ENCODE data around the gene OTX1. TPM values are rescaled to one million over a fixed set of nuclear protein-coding genes. Genes with fewer than 3 reads are reported as not detected.
A peak's percentile ranks its signal among the peaks of the same experiment; 100 is the strongest.
"Not testable (repeated sequence)": the region's sequence is repeated elsewhere in the genome, so short reads cannot be mapped to it uniquely, and the experiment has no call there.

OTX1 gene
- polyA plus RNA-seq, 3 donors from 2014 or later: not detected

GRCh38 chr2:63058144-63058920 lies 7.7 kb downstream of the OTX1 start:
- Mint-ChIP-seq H3K36me3 (peaks cover 0 to 4% (median 0%) of the 10 kb centered on the region in 3 donors), H3K27me3 (ENCODE audit: low read depth in 3 of 3) (peaks cover 21 to 46% (median 39%) of the 10 kb centered on the region in 3 donors), H3K4me3 (peak overlapping the region; percentile 41 to 76 (median 49)), H3K27ac (no peak overlapping the region), H3K4me1 (peaks cover 44 to 61% of the 10 kb centered on the region in 2 donors), H3K9me3 (peaks cover 0 to 14% (median 3%) of the 10 kb centered on the region in 6 donors)
- DNase-seq: no peak

DNA sequence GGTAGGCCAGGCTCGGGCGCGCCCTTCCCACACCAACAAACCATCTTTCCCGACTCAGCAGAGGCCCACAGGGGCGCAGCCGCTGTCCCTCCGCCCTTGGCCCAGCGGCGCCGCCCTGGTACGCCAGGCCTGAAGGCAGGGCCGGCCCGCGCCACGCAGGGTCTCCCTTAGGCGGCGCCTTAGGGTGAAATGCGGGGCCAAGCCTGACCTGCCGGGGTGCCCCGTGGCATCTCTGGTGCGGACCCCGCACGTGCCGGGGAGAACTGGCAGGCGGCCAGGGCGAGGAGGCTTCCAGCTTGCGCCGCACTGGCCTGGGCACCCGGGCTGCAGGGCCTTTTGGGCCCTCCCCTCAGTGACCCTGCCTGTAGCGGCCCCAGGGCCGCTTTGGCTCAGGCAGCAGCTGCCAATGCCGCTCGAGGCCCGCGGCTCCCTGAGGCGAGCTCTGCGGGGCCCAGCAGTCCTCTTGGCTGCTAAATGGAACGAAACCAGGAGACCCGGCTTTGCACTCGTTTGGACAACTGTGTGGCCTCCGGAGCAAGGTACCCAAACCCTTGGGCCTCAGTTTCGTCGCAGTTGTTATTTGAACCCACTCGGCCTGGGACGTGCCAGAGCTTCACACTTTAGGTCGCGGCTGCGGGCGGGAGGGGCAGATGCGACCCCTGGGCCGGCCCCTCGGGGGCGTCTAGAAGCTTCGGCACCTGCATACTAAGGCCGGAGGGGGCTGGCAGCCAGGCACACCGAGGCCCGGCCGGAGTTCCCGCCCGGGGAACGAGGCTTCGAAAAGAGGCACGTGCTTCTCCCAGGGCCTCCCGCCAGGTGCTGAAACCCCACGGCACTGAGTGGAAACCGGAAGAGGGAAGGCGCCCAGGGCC lies 8.5 kb downstream of the OTX1 start:
- Mint-ChIP-seq H3K4me3 (peak overlapping the region in 3 of 5 donors; percentile 48 to 65 (median 58)), H3K27me3 (ENCODE audit: low read depth in 3 of 3) (peaks cover 22 to 40% (median 39%) of the 10 kb centered on the region in 3 donors), H3K36me3 (peaks cover 0 to 4% (median 0%) of the 10 kb centered on the region in 3 donors), H3K27ac (no peak overlapping the region), H3K4me1 (peaks cover 37 to 54% of the 10 kb centered on the region in 2 donors), H3K9me3 (peaks cover 0 to 14% (median 3%) of the 10 kb centered on the region in 6 donors)
- no peak for DNase-seq

- Mint-ChIP-seq H3K4me3 (peak overlapping the region; percentile 34 to 76 (median 61)), H3K27me3 (ENCODE audit: low read depth in 3 of 3) (peaks cover 19 to 35% (median 34%) of the 10 kb centered on the region in 3 donors), H3K9me3 (peaks cover 0 to 19% (median 3%) of the 10 kb centered on the region in 6 donors), H3K27ac (no peak overlapping the region), H3K36me3 (peaks cover 0 to 4% (median 0%) of the 10 kb centered on the region in 3 donors), H3K4me1 (peaks cover 31 to 46% of the 10 kb centered on the region in 2 donors)
- DNase-seq: no peak
Observed at GRCh38 chr2:63059793-63060471, 9.3 kb downstream of the OTX1 start.

- peak overlapping the region in 2 of 5 donors; percentile 61 to 65 for H3K4me3 Mint-ChIP-seq
- H3K27me3 Mint-ChIP-seq (ENCODE audit: low read depth in 3 of 3): peaks cover 19 to 35% (median 34%) of the 10 kb centered on the region in 3 donors
- no peak overlapping the region for H3K27ac Mint-ChIP-seq
- H3K9me3 Mint-ChIP-seq: peaks cover 0 to 19% (median 3%) of the 10 kb centered on the region in 6 donors
- H3K4me1 Mint-ChIP-seq: peaks cover 30 to 41% of the 10 kb centered on the region in 2 donors
- peaks cover 0 to 4% (median 0%) of the 10 kb centered on the region in 3 donors for H3K36me3 Mint-ChIP-seq
- DNase-seq: no peak
Observed at GRCh38 chr2:63060472-63060991, 9.9 kb downstream of the OTX1 start.

DNA sequence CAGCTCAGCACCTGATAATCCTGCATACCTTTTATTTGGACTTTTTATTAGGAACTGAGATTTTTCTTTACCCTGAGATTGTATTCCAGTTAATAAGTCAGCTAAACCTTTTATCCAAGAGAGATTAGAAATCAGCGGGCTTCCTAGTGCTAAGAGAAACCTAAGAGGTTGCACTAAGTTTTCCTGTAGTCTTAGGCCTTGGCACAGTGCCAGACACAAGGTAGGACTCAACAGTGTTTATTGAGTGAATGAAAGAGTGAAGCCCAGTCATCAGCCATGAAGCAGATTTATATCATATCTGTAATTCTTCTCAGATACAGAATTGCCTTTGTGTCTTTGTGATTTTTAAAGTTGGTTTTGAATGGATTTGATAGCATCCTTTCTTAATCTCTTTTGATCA lies 13.6 kb downstream of the OTX1 start:
- Mint-ChIP-seq H3K4me3 (no peak overlapping the region), H3K27ac (no peak overlapping the region), H3K9me3 (peaks cover 0 to 19% (median 3%) of the 10 kb centered on the region in 6 donors), H3K36me3 (peaks cover 0 to 4% (median 0%) of the 10 kb centered on the region in 3 donors), H3K4me1 (peaks cover 5 to 9% of the 10 kb centered on the region in 2 donors), H3K27me3 (ENCODE audit: low read depth in 3 of 3) (peaks cover 16 to 23% (median 17%) of the 10 kb centered on the region in 3 donors)
- no peak for DNase-seq

GRCh38 chr2:63064661-63065060 lies 14.0 kb downstream of the OTX1 start:
- H3K36me3 Mint-ChIP-seq: peaks cover 0 to 4% (median 0%) of the 10 kb centered on the region in 3 donors
- no peak overlapping the region for H3K4me3 Mint-ChIP-seq
- no peak for DNase-seq
- H3K27me3 Mint-ChIP-seq (ENCODE audit: low read depth in 3 of 3): peaks cover 15 to 23% (median 16%) of the 10 kb centered on the region in 3 donors
- H3K4me1 Mint-ChIP-seq: peaks cover 5 to 9% of the 10 kb centered on the region in 2 donors
- no peak overlapping the region for H3K27ac Mint-ChIP-seq
- H3K9me3 Mint-ChIP-seq: peaks cover 0 to 19% (median 3%) of the 10 kb centered on the region in 6 donors

DNA sequence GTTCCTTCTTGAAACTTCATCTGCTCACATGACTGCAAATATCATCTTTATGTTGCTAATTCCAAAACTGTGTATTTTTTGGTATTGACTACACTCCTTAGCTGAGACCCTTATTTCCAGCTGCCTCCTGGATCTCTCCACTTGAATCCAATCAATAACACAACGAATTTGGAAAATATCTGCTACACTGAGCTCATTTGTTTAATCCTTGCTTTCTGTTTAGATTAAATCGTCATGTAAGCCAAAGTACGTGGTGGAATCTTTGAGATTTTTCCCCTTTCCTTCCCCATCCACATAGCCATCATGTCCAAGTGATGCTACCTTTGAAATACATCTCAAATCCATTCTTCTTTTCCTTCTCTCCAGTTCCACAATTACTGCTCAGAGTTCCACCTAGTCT lies 15.6 kb downstream of the OTX1 start:
- no peaks in the 10 kb centered on the region for H3K4me1 Mint-ChIP-seq
- no peak overlapping the region for H3K4me3 Mint-ChIP-seq
- H3K27me3 Mint-ChIP-seq (ENCODE audit: low read depth in 3 of 3): peaks cover 8 to 13% (median 11%) of the 10 kb centered on the region in 3 donors
- H3K9me3 Mint-ChIP-seq: peaks cover 0 to 13% (median 3%) of the 10 kb centered on the region in 6 donors
- no peaks in the 10 kb centered on the region for H3K36me3 Mint-ChIP-seq
- DNase-seq: no peak
- no peak overlapping the region for H3K27ac Mint-ChIP-seq

DNA sequence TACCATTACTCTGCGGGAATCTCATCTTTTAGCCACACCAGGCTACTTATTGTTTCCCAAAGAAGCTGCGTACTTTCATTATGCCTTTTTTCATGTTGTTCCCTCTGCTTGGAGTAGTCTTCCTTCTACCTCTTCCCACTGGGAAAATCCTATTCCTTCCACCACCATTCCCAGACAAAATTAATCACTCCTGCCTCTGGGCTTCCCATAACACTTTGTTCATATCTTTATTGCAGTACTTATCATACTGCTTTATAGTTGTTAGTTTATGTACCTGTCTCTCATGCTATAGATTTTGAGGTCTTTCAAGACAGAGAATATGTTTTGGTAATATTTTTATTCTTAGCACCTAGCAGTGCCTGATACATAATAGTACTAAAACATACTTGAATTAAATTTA lies 16.2 kb downstream of the OTX1 start:
- Mint-ChIP-seq H3K4me1 (no peaks in the 10 kb centered on the region), H3K36me3 (no peaks in the 10 kb centered on the region), H3K9me3 (peaks cover 0 to 13% (median 3%) of the 10 kb centered on the region in 6 donors), H3K27me3 (ENCODE audit: low read depth in 3 of 3) (peaks cover 8 to 12% (median 11%) of the 10 kb centered on the region in 3 donors), H3K4me3 (no peak overlapping the region), H3K27ac (no peak overlapping the region)
- no peak for DNase-seq

DNA sequence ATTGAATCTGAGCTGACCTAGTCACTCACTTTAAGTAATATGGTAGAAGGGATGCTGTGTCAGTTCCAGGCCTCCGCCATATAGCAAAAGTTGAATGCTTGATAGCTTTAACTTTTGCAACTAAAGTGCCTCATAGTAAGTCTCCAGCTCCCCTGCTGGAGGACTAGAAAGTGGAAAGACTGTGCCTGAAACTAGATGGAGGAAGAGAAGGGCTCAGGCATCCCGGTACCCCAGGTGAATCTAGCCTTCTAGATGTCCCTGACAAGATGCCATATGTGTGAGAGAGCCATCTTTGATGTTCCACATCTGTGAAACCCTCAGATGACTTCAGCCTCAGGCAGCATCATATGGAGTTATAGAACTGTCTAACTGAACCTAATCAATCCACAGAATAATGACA lies 21.0 kb downstream of the OTX1 start:
- no peak overlapping the region for H3K4me3 Mint-ChIP-seq
- H3K9me3 Mint-ChIP-seq: peaks cover 0 to 3% (median 0%) of the 10 kb centered on the region in 6 donors
- peaks cover 3 to 4% (median 4%) of the 10 kb centered on the region in 3 donors for H3K27me3 Mint-ChIP-seq (ENCODE audit: low read depth in 3 of 3)
- H3K36me3 Mint-ChIP-seq: no peaks in the 10 kb centered on the region
- H3K27ac Mint-ChIP-seq: no peak overlapping the region
- no peaks in the 10 kb centered on the region for H3K4me1 Mint-ChIP-seq
- no peak for DNase-seq

DNA sequence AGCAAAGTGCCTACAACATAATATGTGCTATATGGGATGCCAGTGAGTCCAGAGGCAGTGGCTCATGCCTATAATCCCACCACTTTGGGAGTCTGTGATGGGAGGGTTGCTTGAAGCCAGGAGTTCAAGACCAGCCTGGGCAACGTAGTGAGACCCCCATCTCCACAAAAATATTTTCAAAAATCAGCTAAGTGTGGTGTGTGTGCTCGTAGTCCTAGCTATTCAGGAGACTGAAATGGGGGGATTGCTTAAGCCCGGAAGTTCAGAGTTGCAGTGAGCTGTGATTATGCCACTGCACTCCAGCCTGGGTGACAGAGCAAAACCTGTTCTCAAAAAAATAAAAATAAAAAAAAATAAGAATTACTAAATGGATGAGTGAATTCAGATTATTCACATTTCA lies 23.4 kb downstream of the OTX1 start:
- Mint-ChIP-seq H3K4me1 (no peaks in the 10 kb centered on the region), H3K36me3 (no peaks in the 10 kb centered on the region)

DNA sequence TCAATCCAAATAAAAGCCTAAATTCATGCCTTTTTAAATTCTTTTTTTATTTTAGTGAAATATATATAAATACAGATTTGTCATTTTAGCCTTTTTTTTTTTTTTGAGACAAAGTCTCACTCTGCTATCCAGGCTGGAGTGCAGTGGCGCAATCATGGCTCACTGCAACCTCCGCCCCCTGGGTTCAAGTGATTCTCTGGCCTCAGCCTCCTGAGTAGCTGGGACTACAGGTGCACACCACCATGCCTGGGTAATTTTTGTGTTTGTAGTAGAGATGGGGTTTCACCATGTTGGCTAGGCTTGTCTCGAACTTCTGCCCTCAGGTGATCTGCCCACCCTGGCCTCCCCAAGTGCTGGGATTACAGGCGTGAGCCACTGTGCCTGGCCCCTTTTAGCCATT lies 23.8 kb downstream of the OTX1 start:
- H3K27me3 Mint-ChIP-seq (ENCODE audit: low read depth in 3 of 3); H3K36me3 Mint-ChIP-seq; H3K9me3 Mint-ChIP-seq; DNase-seq; H3K4me3 Mint-ChIP-seq; H3K4me1 Mint-ChIP-seq; H3K27ac Mint-ChIP-seq: not testable (repeated sequence)

More for the DNA sequence above, 23.4 kb downstream of the OTX1 start:
- H3K27me3 Mint-ChIP-seq (ENCODE audit: low read depth in 3 of 3): peaks cover 0 to 2% (median 2%) of the 10 kb centered on the region in 3 donors
- H3K27ac Mint-ChIP-seq: no peak overlapping the region
- H3K9me3 Mint-ChIP-seq: peaks cover 0 to 2% (median 0%) of the 10 kb centered on the region in 6 donors
- no peak overlapping the region for H3K4me3 Mint-ChIP-seq
- no peak for DNase-seq

DNA sequence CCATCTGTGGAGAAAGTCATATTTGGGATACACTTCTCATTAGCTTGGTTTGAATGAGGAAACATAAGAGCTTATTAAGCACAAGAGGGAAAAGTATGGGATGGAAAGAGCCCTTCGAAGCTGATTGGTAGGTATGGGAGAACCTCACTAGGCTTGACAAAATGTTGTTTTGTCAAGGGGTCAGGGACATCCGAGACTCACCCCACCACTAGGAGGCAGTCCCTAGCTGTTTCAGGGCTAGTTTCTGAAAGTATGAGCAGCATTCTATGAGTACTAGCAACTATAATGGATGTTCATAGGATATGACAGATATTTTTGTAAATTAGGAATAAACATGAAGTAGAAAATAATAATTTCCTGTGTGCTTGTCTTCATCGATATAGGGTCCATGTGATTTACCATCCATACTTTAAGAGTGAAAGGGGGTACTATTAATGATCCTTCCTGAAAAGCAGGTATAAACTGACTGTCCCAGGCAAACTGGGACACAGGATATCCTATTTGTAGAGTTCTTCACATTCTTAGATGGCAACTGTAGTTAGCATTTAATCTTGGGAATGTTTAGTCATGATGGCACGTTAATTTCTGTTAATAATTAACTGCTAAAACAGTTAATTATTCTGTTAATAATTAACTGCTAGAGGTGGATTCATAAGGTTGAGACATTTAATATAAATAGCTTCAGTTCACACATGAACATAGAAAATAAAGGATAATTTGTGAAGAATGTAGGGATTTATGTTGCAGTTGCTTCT lies 28.4 kb downstream of the OTX1 start:
- H3K36me3 Mint-ChIP-seq: no peaks in the 10 kb centered on the region

More for the DNA sequence above, 28.4 kb downstream of the OTX1 start:
- Mint-ChIP-seq H3K9me3 (no peaks in the 10 kb centered on the region), H3K4me1 (no peaks in the 10 kb centered on the region), H3K27me3 (ENCODE audit: low read depth in 3 of 3) (peaks cover 0 to 3% (median 2%) of the 10 kb centered on the region in 3 donors), H3K4me3 (no peak overlapping the region), H3K27ac (no peak overlapping the region)
- DNase-seq: no peak
